ENCODE results near the gene CYB5R4.

DNA sequence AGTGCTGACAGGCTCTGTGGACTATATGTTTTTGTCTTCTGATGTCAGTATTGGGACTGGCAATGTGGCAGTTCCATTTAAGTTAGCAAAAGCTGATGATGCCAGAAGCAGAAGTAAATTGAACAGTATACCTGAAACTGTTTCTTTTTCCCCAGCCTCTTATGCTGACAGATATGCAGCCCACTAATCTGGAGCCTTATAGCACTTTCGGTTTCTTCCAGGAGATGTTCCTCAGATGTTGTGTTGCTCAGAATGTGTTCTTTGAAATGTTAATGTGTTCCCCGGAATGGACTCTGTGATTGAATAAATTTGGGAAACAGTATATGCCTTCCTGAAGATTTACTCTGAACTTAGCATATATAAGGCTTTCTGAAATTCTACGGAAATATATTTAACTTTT is 93.3 kb downstream of the CYB5R4 start:
- TF ChIP-seq, protein P1, sequence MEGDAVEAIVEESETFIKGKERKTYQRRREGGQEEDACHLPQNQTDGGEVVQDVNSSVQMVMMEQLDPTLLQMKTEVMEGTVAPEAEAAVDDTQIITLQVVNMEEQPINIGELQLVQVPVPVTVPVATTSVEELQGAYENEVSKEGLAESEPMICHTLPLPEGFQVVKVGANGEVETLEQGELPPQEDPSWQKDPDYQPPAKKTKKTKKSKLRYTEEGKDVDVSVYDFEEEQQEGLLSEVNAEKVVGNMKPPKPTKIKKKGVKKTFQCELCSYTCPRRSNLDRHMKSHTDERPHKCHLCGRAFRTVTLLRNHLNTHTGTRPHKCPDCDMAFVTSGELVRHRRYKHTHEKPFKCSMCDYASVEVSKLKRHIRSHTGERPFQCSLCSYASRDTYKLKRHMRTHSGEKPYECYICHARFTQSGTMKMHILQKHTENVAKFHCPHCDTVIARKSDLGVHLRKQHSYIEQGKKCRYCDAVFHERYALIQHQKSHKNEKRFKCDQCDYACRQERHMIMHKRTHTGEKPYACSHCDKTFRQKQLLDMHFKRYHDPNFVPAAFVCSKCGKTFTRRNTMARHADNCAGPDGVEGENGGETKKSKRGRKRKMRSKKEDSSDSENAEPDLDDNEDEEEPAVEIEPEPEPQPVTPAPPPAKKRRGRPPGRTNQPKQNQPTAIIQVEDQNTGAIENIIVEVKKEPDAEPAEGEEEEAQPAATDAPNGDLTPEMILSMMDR (conservative IDR thresholded peaks at IDR 0.05; ENCODE audit: low read length), result no peak
- no peak for TF ChIP-seq EZH2phosphoT487 (IDR thresholded peaks at IDR 0.05; ENCODE audit: borderline replicate concordance)
